ENCODE results near the gene KLK14.

- TF ChIP-seq EZH2 (IDR thresholded peaks at IDR 0.05; ENCODE audit: insufficient read depth, low read length) = no peak
- TF ChIP-seq CTCF (IDR thresholded peaks at IDR 0.05; ENCODE audit: insufficient read depth, low read depth, low read length) = no peak
Measured at GRCh38 chr19:51122112-51122981, 39.7 kb upstream of the KLK14 start.

Data from astrocyte (in vitro differentiated cells and primary cell).